ENCODE measurements around the gene GPC3.

DNA sequence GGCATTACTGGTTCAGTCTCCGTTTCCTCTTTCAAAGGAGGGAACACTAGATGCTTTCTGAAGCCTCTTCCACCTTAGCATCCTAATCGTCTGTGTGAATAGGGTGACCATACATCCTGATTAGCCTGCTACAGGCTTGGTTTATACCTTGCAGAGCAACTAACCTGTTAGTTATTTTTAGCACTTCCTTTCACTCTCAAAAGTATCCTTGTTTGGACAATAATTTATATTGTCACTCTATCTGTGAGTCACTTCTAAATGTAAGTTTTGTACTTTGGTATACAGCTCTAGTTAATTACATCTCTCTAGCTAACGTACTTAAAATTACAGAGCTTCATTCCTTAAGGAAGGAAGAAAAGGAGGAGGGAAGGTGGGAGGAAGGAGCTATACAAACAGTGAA lies 174.5 kb downstream of the GPC3 start:
- TF ChIP-seq, protein P1, sequence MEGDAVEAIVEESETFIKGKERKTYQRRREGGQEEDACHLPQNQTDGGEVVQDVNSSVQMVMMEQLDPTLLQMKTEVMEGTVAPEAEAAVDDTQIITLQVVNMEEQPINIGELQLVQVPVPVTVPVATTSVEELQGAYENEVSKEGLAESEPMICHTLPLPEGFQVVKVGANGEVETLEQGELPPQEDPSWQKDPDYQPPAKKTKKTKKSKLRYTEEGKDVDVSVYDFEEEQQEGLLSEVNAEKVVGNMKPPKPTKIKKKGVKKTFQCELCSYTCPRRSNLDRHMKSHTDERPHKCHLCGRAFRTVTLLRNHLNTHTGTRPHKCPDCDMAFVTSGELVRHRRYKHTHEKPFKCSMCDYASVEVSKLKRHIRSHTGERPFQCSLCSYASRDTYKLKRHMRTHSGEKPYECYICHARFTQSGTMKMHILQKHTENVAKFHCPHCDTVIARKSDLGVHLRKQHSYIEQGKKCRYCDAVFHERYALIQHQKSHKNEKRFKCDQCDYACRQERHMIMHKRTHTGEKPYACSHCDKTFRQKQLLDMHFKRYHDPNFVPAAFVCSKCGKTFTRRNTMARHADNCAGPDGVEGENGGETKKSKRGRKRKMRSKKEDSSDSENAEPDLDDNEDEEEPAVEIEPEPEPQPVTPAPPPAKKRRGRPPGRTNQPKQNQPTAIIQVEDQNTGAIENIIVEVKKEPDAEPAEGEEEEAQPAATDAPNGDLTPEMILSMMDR (IDR thresholded peaks at IDR 0.05; ENCODE audit: low read length): no peak
- no peak for TF ChIP-seq EZH2 (IDR thresholded peaks at IDR 0.05; ENCODE audit: borderline replicate concordance, low read length)
